HepG2 (cell line): ENCODE data around the gene ALG3. TPM values are rescaled to one million over a fixed set of nuclear protein-coding genes. Genes with fewer than 3 reads are reported as not detected.

Source experiments
- FOXK1 ChIP-seq: sonication (generic); formaldehyde crosslinking; IDR thresholded peaks from 2 replicates; pipeline ENCODE4 v1.4.0; 2020; ENCODE audit warnings: low read depth, missing genetic modification reagents, borderline replicate concordance
- NR2C2 ChIP-seq: sonication (generic); formaldehyde crosslinking; IDR thresholded peaks from 2 replicates; pipeline ENCODE4 v1.4.0; 2020; ENCODE audit warnings: missing genetic modification reagents, mild to moderate bottlenecking, moderate library complexity, borderline replicate concordance
- ZFP82 ChIP-seq: sonication (generic); formaldehyde crosslinking; IDR thresholded peaks from 2 replicates; pipeline ENCODE4 v1.5.1; 2020; ENCODE audit warnings: mild to moderate bottlenecking, missing genetic modification reagents, borderline replicate concordance
- ZNF687 ChIP-seq: sonication (generic); formaldehyde crosslinking; IDR thresholded peaks from 2 replicates; pipeline ENCODE4 v1.5.1; 2020; ENCODE audit warnings: mild to moderate bottlenecking, missing genetic modification reagents, moderate library complexity
- polyA plus RNA-seq, 8 experiments: library from polyadenylated mRNA; depleted of rRNA in 3 of 8; stranded (reverse) in 7 of 8; unstranded in 1 of 8; fragments of >200 nt; fragmentation: Illumina TruSeq in 4 of 8; extraction: Trizol in 4 of 8; gene quantifications; 2 replicates each; pipeline versions ENCODE4 v1.2.1 to v1.2.3, GENCODE V29; 2011 to 2016; ENCODE audit warnings: low read depth in 4 of 8, missing spikeins in 1 of 8, mixed read lengths in 1 of 8; ENCODE audit not compliant: insufficient read depth in 1 of 8
- total RNA-seq, 5 experiments: library from RNA; depleted of rRNA; stranded (reverse); fragments of >200 nt; fragmentation: Illumina TruSeq; extraction: Trizol; gene quantifications; 2 replicates each; pipeline ENCODE4 v1.2.3, GENCODE V29; 2016; ENCODE audit warnings: low read depth in 1 of 5
- TF ChIP-seq, protein P1 (sequence below): sonication (generic); formaldehyde crosslinking; IDR thresholded peaks from 2 replicates; pipeline ENCODE4 v1.8.0; 2022; ENCODE audit warnings: missing genetic modification reagents, mild to moderate bottlenecking, inconsistent platforms, borderline replicate concordance
- TF ChIP-seq, protein P2 (sequence below): IDR thresholded peaks from 2 replicates; pipeline ENCODE4 v1.6.1; 2016

ALG3 gene
- total and polyA plus RNA-seq, 2 of the 13 experiments (the other 11 are each of a cell fraction or from before 2014, with no cell fraction given), result 46.6 to 57.1 TPM

- TF ChIP-seq, protein P1, sequence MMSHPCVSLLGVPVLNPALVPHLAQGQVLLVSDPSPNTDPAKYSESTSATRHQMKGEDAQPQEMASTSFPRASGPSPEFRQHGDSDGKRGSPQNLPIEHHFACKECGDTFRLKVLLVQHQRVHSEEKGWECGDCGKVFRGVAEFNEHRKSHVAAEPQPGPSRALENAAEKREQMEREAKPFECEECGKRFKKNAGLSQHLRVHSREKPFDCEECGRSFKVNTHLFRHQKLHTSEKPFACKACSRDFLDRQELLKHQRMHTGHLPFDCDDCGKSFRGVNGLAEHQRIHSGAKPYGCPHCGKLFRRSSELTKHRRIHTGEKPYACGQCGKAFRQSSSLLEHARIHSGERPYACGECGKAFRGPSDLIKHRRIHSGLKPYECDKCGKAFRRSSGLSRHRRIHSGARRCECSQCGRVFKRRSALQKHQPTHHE (CRISPR knock-in tag), result no peak
- TF ChIP-seq, protein P2, sequence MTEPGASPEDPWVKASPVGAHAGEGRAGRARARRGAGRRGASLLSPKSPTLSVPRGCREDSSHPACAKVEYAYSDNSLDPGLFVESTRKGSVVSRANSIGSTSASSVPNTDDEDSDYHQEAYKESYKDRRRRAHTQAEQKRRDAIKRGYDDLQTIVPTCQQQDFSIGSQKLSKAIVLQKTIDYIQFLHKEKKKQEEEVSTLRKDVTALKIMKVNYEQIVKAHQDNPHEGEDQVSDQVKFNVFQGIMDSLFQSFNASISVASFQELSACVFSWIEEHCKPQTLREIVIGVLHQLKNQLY (CRISPR knock-in tag), result no peak
- TF ChIP-seq ZNF687 (CRISPR knock-in tag) (peak; percentile 43), FOXK1 (CRISPR knock-in tag) (no peak), NR2C2 (CRISPR knock-in tag) (no peak), ZFP82 (no peak)
These were observed 43.1 kb upstream of the ALG3 start (continued) for GRCh38 chr3:184291738-184292445.
